Stimulated activated CD4-positive, alpha-beta T cell treated with anti-CD3 and anti-CD28 coated beads, Interleukin-1b, Interleukin-23, amount 100 ng/mL, for 1 hour (primary cell): ENCODE results near the gene ESRRA.

Experiments
- DNase-seq, 2 donors: peaks; one replicate each; pipeline ENCODE4 v3.0.0-alpha.2; 2020; ENCODE audit warnings: low read depth in 2 of 2

The ESRRA gene

DNA sequence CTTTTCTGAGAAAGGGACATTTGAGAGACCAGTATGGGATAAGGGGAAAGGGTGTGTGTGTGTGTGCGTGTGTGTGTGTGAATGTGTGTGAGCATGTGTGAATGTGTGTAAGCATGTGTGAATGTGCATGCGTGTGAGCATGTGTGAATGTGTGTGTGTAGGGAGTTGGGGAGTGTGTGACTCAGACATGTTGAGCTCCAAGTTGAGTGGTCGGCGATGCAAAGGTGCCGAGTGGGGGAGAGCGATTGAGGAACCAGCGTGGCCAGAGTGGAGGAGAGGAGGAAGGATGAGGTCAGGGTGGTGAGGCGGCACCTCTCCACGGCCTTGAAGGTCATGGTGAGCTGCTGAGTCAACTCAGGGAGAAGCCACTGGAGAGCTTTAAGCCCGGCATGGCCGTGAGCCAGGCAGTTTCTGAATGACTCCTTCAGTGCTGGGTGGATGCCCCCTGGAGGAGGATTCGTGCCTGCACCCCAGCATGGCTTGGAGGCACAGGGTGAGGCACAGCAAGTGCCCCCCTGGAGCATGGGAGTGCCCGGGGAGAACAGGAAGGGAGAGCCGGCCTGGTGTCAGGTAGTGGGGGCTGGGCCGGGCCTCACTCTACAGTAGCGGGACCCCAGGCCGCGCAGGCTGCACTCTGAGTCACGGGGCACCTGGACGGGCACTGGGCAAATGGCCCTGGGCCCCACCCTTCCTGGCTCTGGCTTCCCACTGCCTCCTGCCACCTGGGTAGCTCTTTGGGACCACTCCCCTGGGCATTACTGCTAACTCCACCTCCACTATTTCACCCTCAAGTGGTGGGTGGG is 26.4 kb downstream of the ESRRA start:
- peak in 1 of 2 donors; percentile 40 for DNase-seq

GRCh38 chr11:64333556-64333955 is 28.2 kb downstream of the ESRRA start:
- DNase-seq = no peak

GRCh38 chr11:64334764-64335735 is 29.7 kb downstream of the ESRRA start:
- no peak for DNase-seq

DNA sequence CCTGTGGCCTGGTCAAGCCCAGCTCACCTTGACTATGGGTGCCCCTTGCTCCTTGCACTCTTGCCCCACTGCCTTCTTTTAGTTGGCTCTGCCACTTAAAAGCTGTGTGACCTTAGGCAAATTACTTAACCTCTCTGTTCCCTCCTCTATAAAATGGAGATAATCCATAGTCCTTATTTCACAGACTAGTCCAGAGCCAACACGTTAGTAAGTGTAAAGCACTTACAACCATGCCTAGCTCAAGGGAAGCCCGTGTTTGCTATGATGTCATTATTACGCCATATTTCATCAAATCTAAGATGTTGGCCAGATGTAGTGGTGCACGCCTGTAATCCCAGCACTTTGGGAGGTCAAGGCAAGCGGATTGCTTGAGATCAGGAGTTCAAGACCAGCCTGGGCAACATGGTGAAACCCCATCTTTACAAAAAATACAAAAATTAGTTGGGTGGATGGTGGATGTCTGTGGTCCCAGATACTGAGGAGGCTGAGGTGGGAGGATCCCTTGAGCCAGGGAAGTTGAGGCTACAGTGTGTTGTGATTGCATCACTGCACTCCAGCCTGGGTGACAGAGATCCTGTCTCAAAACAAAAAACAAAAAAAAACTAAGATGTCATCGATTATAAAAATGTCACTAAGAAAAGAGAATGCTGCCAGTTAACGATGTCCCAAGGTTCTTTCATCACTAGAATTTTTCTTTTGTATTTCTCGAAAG is 32.4 kb downstream of the ESRRA start:
- DNase-seq = no peak

DNA sequence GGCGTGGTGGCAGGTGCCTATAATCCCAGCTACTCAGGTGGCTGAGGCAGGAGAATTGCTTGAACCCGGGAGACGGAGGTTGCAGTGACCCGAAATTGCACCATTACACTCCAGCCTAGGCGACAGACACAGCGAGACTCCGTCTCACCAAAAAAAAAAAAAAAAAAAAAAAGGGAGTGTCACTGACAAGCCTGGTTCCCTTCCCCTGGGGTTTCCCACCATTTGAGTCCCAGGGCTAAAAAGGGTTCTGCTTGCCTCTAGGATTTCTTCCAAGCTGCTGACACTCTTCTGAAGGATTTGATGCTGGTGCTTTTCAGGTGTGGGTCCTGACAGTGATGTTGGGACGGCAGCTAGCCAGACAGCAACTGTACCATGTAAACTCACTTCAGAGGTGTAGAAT is 33.4 kb downstream of the ESRRA start:
- no peak for DNase-seq

DNA sequence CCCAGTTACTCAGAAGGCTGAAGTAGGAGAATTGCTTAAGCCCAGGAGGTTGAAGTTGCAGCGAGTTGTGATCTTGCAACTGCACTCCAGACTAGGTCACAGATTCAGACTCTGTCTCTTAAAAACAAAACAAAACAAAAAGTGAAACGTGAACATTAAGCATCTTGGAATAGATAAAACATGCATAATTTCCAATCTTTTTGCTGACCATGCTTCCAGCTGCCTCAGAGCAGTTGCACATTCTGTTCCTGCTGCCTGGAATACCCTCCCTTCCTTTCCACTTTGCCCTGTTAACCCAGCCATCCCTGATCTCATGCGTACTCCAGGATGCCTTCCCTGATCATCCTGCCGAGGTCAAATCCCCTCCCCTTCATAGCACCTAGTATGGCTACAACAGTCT is 34.0 kb downstream of the ESRRA start:
- no peak for DNase-seq

GRCh38 chr11:64339754-64340408 is 34.6 kb downstream of the ESRRA start, which contains the start of gene CCDC88B:
Gene CCDC88B, plus strand, starts transcription at chr11:64340204. Its CDS starts 63 bp downstream, at chr11:64340267.
- peak; percentile 58 to 78 for DNase-seq

DNA sequence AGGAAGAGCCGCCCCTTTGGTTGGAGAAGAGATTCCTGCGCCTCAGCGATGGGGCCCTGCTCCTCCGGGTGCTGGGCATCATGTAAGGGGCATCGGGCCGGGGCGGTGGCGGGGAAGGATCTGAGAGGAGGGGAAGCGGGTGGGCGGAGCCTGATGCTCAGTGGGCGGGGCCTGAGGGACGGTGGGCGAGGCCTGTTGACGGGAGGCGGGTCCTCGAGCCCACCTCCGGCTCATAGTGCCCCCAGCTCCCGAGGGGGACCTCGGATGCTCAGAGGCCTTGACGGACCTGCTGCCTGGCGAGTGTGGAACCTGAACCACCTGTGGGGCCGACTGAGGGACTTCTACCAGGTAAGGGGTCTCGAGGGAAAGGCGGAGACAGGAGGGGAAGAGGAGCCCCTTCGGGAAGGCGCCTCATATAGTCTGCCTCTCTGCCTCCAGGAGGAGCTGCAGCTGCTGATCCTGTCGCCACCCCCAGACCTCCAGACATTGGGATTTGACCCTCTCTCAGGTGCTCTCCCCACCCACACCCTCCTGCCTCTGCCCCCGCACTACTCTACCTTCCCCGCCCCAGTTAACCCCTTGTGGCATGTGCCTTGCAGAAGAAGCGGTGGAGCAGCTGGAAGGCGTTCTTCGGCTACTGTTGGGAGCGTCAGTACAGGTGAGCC is 35.5 kb downstream of the ESRRA start:
- DNase-seq = peak; percentile 35 to 71

- DNase-seq = no peak
These were observed 36.1 kb downstream of the ESRRA start for GRCh38 chr11:64341429-64341828.

- peak; percentile 73 to 91 for DNase-seq
These were observed 36.8 kb downstream of the ESRRA start for GRCh38 chr11:64341851-64342791.

GRCh38 chr11:64342869-64343745 is 37.8 kb downstream of the ESRRA start:
- DNase-seq = no peak

DNA sequence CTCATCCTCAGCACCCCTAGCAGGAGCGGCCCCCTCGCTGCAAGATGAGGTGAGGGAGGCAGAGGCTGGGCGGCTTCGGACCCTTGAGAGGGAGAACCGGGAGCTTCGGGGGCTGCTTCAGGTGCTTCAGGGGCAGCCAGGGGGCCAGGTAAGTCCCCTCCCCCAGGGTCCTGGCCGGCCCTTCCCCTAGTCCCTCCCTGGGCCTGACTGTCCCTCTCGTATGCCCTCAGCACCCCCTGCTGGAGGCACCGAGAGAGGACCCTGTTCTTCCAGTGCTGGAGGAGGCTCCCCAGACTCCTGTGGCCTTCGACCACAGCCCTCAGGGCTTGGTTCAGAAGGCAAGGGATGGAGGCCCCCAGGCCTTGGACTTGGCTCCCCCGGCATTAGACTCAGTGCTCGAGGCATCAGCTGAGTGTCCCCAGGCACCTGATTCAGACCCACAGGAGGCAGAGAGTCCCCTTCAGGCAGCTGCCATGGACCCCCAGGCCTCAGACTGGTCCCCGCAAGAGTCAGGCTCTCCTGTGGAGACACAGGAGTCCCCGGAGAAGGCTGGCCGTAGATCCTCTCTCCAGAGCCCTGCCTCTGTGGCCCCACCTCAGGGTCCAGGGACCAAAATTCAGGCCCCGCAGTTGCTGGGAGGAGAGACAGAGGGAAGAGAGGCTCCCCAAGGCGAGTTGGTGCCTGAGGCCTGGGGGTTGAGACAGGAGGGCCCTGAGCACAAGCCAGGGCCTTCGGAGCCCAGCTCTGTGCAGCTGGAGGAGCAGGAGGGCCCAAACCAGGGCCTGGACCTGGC is 38.6 kb downstream of the ESRRA start:
- DNase-seq = no peak

DNA sequence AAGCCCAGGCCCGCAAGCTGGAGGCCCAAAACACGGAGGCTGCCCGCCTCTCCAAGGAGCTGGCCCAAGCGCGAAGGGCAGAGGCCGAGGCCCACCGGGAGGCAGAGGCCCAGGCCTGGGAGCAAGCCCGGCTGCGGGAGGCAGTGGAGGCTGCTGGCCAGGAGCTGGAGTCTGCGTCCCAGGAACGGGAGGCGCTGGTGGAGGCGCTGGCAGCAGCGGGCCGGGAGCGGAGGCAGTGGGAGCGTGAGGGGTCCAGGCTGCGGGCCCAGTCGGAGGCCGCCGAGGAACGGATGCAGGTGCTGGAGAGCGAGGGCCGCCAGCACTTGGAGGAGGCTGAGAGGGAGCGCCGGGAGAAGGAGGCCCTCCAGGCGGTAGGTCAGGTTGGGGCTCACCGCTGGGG is 39.5 kb downstream of the ESRRA start:
- no peak for DNase-seq

- DNase-seq = no peak
These were observed 42.0 kb downstream of the ESRRA start for GRCh38 chr11:64347193-64347867.

- no peak for DNase-seq
These were observed 43.2 kb downstream of the ESRRA start for GRCh38 chr11:64348383-64349024.

DNA sequence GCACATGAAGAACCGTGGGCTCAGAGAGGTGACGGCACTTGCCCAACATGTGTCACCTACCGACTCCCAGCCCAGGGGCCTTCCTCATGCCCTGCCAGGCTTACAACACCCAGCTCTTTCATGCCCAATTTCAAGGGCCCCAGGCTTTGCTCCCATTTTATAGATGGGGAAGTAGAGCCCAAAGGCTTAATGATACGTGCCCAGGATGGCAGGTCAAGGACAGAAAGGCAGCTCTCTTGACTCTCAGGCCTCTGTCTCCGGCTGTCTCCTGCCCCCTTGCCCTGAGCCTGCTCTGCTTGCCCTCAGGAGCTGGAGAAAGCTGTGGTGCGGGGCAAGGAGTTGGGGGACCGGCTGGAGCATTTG is 43.7 kb downstream of the ESRRA start:
- DNase-seq = no peak

- no peak for DNase-seq
These were observed 44.1 kb downstream of the ESRRA start for GRCh38 chr11:64349404-64349803.
